ENCODE data around the gene CDC14B.

Gene CDC14B

GRCh38 chr9:96621618-96622017 lies 2.0 kb upstream of the CDC14B start:
- no peak for DNase-seq (ENCODE audit: low spot score)

GRCh38 chr9:96620832-96621269 lies 1.2 kb upstream of the CDC14B start:
- TF ChIP-seq CTCF (IDR thresholded peaks at IDR 0.05; ENCODE audit: extremely low read depth, missing control alignments), result no peak
- DNase-seq (ENCODE audit: low spot score), result no peak

More at GRCh38 chr9:96621618-96622017, 2.0 kb upstream of the CDC14B start:
- no peak for TF ChIP-seq CTCF (IDR thresholded peaks at IDR 0.05; ENCODE audit: extremely low read depth, missing control alignments)

- DNase-seq (ENCODE audit: low spot score), result no peak
- TF ChIP-seq CTCF (IDR thresholded peaks at IDR 0.05; ENCODE audit: extremely low read depth, missing control alignments), result no peak
Measured at GRCh38 chr9:96620181-96620514, 505 bp upstream of the CDC14B start.

- DNase-seq (ENCODE audit: low spot score), result no peak
- no peak for TF ChIP-seq CTCF (IDR thresholded peaks at IDR 0.05; ENCODE audit: extremely low read depth, missing control alignments)
Measured at GRCh38 chr9:96619124-96619465, 548 bp downstream of the CDC14B start.

- no peak for TF ChIP-seq CTCF (IDR thresholded peaks at IDR 0.05; ENCODE audit: extremely low read depth, missing control alignments)
- DNase-seq (ENCODE audit: low spot score), result peak; percentile 34
Measured at GRCh38 chr9:96618209-96619123, 1.2 kb downstream of the CDC14B start.

GRCh38 chr9:96617439-96618185 lies 2.0 kb downstream of the CDC14B start:
- TF ChIP-seq CTCF (IDR thresholded peaks at IDR 0.05; ENCODE audit: extremely low read depth, missing control alignments), result no peak
- no peak for DNase-seq (ENCODE audit: low spot score)

- TF ChIP-seq CTCF (IDR thresholded peaks at IDR 0.05; ENCODE audit: extremely low read depth, missing control alignments), result no peak
- no peak for DNase-seq (ENCODE audit: low spot score)
Measured at GRCh38 chr9:96616817-96617438, 2.7 kb downstream of the CDC14B start.
